GM12878 (cell line): ENCODE measurements around the gene CC2D1B. TPM values are rescaled to one million over a fixed set of nuclear protein-coding genes. Genes with fewer than 3 reads are reported as not detected.

Experiments used
- ATAC-seq: fragments of 200-7000 bp; cut with Tn5 transposase; 3 replicates; pipeline ENCODE4 v1.9.1; 2020; ENCODE audit warnings: mild to moderate bottlenecking, moderate library complexity
- BruUV-seq: library from RNA; stranded (reverse); fragments of 400-500 nt; replicated peaks from 2 replicates; lab custom pipeline; 2021; lab: Mats Ljungman, UMichigan
- CTCF ChIA-PET: fragments of 300-600 bp; sonication (Branson Sonifier 250); formaldehyde crosslinking; extraction: SDS; loops from one replicate; lab custom pipeline; 2021; ENCODE audit warnings: inconsistent platforms; lab: Yijun Ruan, JAX
- POLR2A ChIA-PET: fragments of 350-600 bp; formaldehyde crosslinking; extraction: SDS; loops from one replicate; lab custom pipeline; 2021; ENCODE audit warnings: inconsistent platforms; lab: Charles Lee
- RAD21 ChIA-PET: fragments of 300-600 bp; sonication (Branson Sonifier 250); formaldehyde crosslinking; loops from one replicate; lab custom pipeline; 2023; ENCODE audit warnings: antibody characterized with exemption; ENCODE audit not compliant: unreplicated experiment; lab: Charles Lee
- SMC1A ChIA-PET: fragments of 300-600 bp; sonication (Branson Sonifier 250); formaldehyde crosslinking; loops from one replicate; lab custom pipeline; 2023; ENCODE audit not compliant: unreplicated experiment, uncharacterized antibody; lab: Charles Lee
- DNase-seq: peaks from one replicate; pipeline ENCODE4 v3.0.0-alpha.2; 2011; ENCODE audit warnings: low read depth, low spot score
- FAIRE-seq: peaks from 3 replicates; lab custom pipeline; 2011; peaks lifted over from hg19 to GRCh38; lab: Jason Lieb, UNC
- H2AFZ ChIP-seq: 2 replicates; pipeline ENCODE4 v1.6.0; 2011; ENCODE audit warnings: low read depth, low read length, control low read depth; ENCODE audit not compliant: control insufficient read depth
- H3K27ac ChIP-seq: 2 replicates; pipeline ENCODE4 v1.5.1; 2011; ENCODE audit warnings: control low read depth; ENCODE audit not compliant: control insufficient read depth, insufficient read depth
- H3K27me3 ChIP-seq, 2 experiments: replicated peaks in 1 of 2; 2 replicates each; pipeline versions ENCODE4 v1.6.0 to v1.6.1; 2011; ENCODE audit warnings: low read length in 1 of 2; ENCODE audit not compliant: control insufficient read depth in 2 of 2, insufficient read depth in 2 of 2
- H3K36me3 ChIP-seq, 2 experiments: 2 replicates each; pipeline ENCODE4 v1.5.1; 2011; ENCODE audit warnings: low read length in 1 of 2; ENCODE audit not compliant: control insufficient read depth in 2 of 2, insufficient read depth in 2 of 2
- H3K4me1 ChIP-seq: 2 replicates; pipeline ENCODE4 v1.6.1; 2011; ENCODE audit warnings: mild to moderate bottlenecking, low read length, moderate library complexity, mixed read lengths; ENCODE audit not compliant: control insufficient read depth, insufficient read depth
- H3K4me2 ChIP-seq: 2 replicates; pipeline ENCODE4 v1.6.0; 2011; ENCODE audit warnings: control low read depth; ENCODE audit not compliant: control insufficient read depth, insufficient read depth
- H3K4me3 ChIP-seq: fragments of 200-600 bp; sonication (generic); 2 replicates; pipeline ENCODE4 v1.5.1; 2016
- H3K79me2 ChIP-seq: 2 replicates; pipeline ENCODE4 v1.6.0; 2011; ENCODE audit warnings: low read length; ENCODE audit not compliant: control insufficient read depth, insufficient read depth
- H3K9ac ChIP-seq: 2 replicates; pipeline ENCODE4 v1.8.0; 2011; ENCODE audit warnings: low read length, control low read depth, mixed read lengths; ENCODE audit not compliant: control insufficient read depth, insufficient read depth
- H3K9me3 ChIP-seq: replicated peaks from 3 replicates; pipeline ENCODE4 v1.5.1; 2011; ENCODE audit warnings: mild to moderate bottlenecking, low read length; ENCODE audit not compliant: control insufficient read depth, insufficient read depth
- H4K20me1 ChIP-seq: 2 replicates; pipeline ENCODE4 v1.6.0; 2011; ENCODE audit not compliant: control insufficient read depth, insufficient read depth
- ASH2L ChIP-seq: fragments of 300-600, 200-600 bp; sonication (generic); IDR thresholded peaks from 2 replicates; pipeline ENCODE4 v1.6.1; 2017; ENCODE audit warnings: low read depth, mild to moderate bottlenecking, borderline replicate concordance
- BHLHE40 ChIP-seq, 2 experiments: fragments of 450-650 bp in 1 of 2; IDR thresholded peaks; 2 replicates each; pipeline ENCODE4 v1.6.1; 2011 to 2017; ENCODE audit warnings: low read depth in 2 of 2, borderline replicate concordance in 1 of 2, improper control_type of control experiment in 1 of 2, low read length in 1 of 2, mild to moderate bottlenecking in 1 of 2
- BMI1 ChIP-seq: fragments of 450-650 bp; IDR thresholded peaks from 2 replicates; pipeline ENCODE4 v1.6.1; 2016; ENCODE audit warnings: mild to moderate bottlenecking, moderate library complexity, borderline replicate concordance
- CEBPB ChIP-seq, 2 experiments: fragments of 150-350 bp in 1 of 2; IDR thresholded peaks; 2 replicates each; pipeline ENCODE4 v1.6.1; 2012 to 2014; ENCODE audit warnings: low read depth in 2 of 2, low read length in 2 of 2, borderline replicate concordance in 1 of 2, inconsistent platforms in 1 of 2
- CHD2 ChIP-seq: IDR thresholded peaks from 2 replicates; pipeline ENCODE4 v1.6.1; 2011; ENCODE audit warnings: low read depth, low read length, improper control_type of control experiment, borderline replicate concordance
- ELK1 ChIP-seq: IDR thresholded peaks from 2 replicates; pipeline ENCODE4 v1.6.1; 2012; ENCODE audit warnings: low read depth, low read length, improper control_type of control experiment
- GATAD2B ChIP-seq: fragments of 450-650 bp; conservative IDR thresholded peaks from 2 replicates; pipeline ENCODE4 v1.6.1; 2017; ENCODE audit warnings: low read depth, mild to moderate bottlenecking, moderate library complexity
- IKZF1 ChIP-seq: fragments of 450-650 bp; conservative IDR thresholded peaks from 2 replicates; pipeline ENCODE4 v1.6.1; 2017; ENCODE audit warnings: antibody characterized with exemption, mild to moderate bottlenecking
- MEF2B ChIP-seq: fragments of 450-650 bp; IDR thresholded peaks from 2 replicates; pipeline ENCODE4 v1.6.1; 2018; ENCODE audit warnings: mild to moderate bottlenecking, moderate library complexity; ENCODE audit not compliant: partially characterized antibody, poor library complexity, severe bottlenecking
- MYB ChIP-seq: fragments of 150-350 bp; IDR thresholded peaks from 2 replicates; pipeline ENCODE4 v1.6.1; 2014; ENCODE audit warnings: mild to moderate bottlenecking, low read depth, low read length, borderline replicate concordance
- RCOR1 ChIP-seq: conservative IDR thresholded peaks from 2 replicates; pipeline ENCODE4 v1.6.1; 2012; ENCODE audit warnings: low read depth, low read length, improper control_type of control experiment
- RELA ChIP-seq: fragments of 450-650 bp; IDR thresholded peaks from 2 replicates; pipeline ENCODE4 v1.8.0; 2014; ENCODE audit warnings: borderline replicate concordance; ENCODE audit not compliant: partially characterized antibody
- SIN3A ChIP-seq: IDR thresholded peaks from 2 replicates; pipeline ENCODE4 v1.6.1; 2012; ENCODE audit warnings: low read depth, low read length, improper control_type of control experiment
- SKIL ChIP-seq: fragments of 450-650 bp; IDR thresholded peaks from 2 replicates; pipeline ENCODE4 v1.6.1; 2017; ENCODE audit warnings: mild to moderate bottlenecking, low read depth, inconsistent platforms; ENCODE audit not compliant: poor library complexity, severe bottlenecking
- SMAD1 ChIP-seq: fragments of 450-650 bp; IDR thresholded peaks from 2 replicates; pipeline ENCODE4 v1.6.1; 2018; ENCODE audit warnings: mild to moderate bottlenecking, low read depth; ENCODE audit not compliant: partially characterized antibody
- WGBS: methylation state at CpG from one replicate; pipeline ENCODE4 v1.1.6; 2016; ENCODE audit warnings: low lambda C conversion rate; ENCODE audit not compliant: insufficient replicate concordance, insufficient coverage; ENCODE audit errors: missing lambda C conversion rate; 5-methylcytosine and 5-hydroxymethylcytosine counted together
- in situ Hi-C: fragments of 300-500 bp; cut with MboI; formaldehyde crosslinking; loops from 9 replicates; pipeline ENCODE4 v1.14.3; 2018; ENCODE audit warnings: mixed read lengths
- intact Hi-C: fragments of 100-400 bp; cut with micrococcal nuclease; formaldehyde crosslinking; loops from one replicate; pipeline ENCODE4 v1.14.2; 2022; ENCODE audit not compliant: unreplicated experiment
- polyA plus RNA-seq, 11 experiments: library from polyadenylated mRNA; depleted of rRNA in 4 of 11; unstranded in 6 of 11; stranded (reverse) in 5 of 11; fragments of >200 nt; fragmentation: Nextera tagmentation in 4 of 11; fragmentation: Illumina TruSeq in 1 of 11; extraction: Ambion mirVana in 4 of 11; extraction: Trizol in 1 of 11; gene quantifications; 1 replicate in 1 of 11; 2 replicates in 10 of 11; pipeline versions ENCODE4 v1.2.1 to v1.2.3, GENCODE V29; 2011 to 2016; ENCODE audit warnings: inconsistent platforms in 2 of 11, missing spikeins in 2 of 11, low read depth in 1 of 11
- total RNA-seq, 4 experiments: library from RNA; depleted of rRNA in 3 of 4; stranded (reverse); fragments of >200 nt in 3 of 4; fragmentation: Illumina TruSeq in 1 of 4; extraction: Trizol in 1 of 4; gene quantifications; 2 replicates each; pipeline versions ENCODE4 v1.2.1 to v1.2.3, GENCODE V29; 2013 to 2021
- TF ChIP-seq, protein P1 (sequence below): fragments of 450-650 bp; IDR thresholded peaks from 2 replicates; pipeline ENCODE4 v1.6.1; 2018; ENCODE audit warnings: mild to moderate bottlenecking, low read depth, moderate library complexity; ENCODE audit not compliant: partially characterized antibody

CC2D1B gene
- total and polyA plus RNA-seq, 10 of the 15 experiments (the other 5 are each of a cell fraction or from before 2014, with no cell fraction given), result 0.90 to 29.4 (median 14.5) TPM

GRCh38 chr1:52399629-52400028 lies 33.6 kb upstream of the CC2D1B start:
- intact Hi-C loops (loop anchor here (5.0 kb wide), 1 partner anchor 288 kb away; no protein-coding TSS in a partner anchor), in situ Hi-C loops (loop anchor here (5.0 kb wide), 1 partner anchor 288 kb away; no protein-coding TSS in a partner anchor)
- H3K4me1 ChIP-seq, result no peaks in the 10 kb centered on the region
- ATAC-seq (no peak), DNase-seq (no peak), FAIRE-seq (no peak)
- H3K9me3 ChIP-seq, result no peaks in the 10 kb centered on the region
- no peak overlapping the region for H3K9ac ChIP-seq
- no peaks in the 10 kb centered on the region for H3K27me3 ChIP-seq
- no peak overlapping the region for H3K4me3 ChIP-seq
- peaks cover 30% of the 10 kb centered on the region for H3K79me2 ChIP-seq
- SMC1A ChIA-PET, result no interaction called here
- POLR2A ChIA-PET, result interaction anchor here (0.7 kb wide), 1 partner anchor 820 kb away, joined by 3 read pairs; no protein-coding TSS in a partner anchor
- BruUV-seq, result no TSS peak
- no peak overlapping the region for H2AFZ ChIP-seq
- peaks cover 3 to 22% of the 10 kb centered on the region in 2 experiments for H3K36me3 ChIP-seq
- H3K27ac ChIP-seq, result no peak overlapping the region
- CTCF ChIA-PET, result interaction anchor here (0.7 to 2.3 kb wide), 2 partner anchors 286 to 511 kb away, joined by 3 to 6 read pairs; no protein-coding TSS in a partner anchor
- H3K4me2 ChIP-seq, result no peak overlapping the region
- no peaks in the 10 kb centered on the region for H4K20me1 ChIP-seq
- RAD21 ChIA-PET, result no interaction called here
- WGBS, result 98% methylated on average over 3 of the region's 3 CpGs
- TF ChIP-seq CEBPB (IDR thresholded peaks at IDR 0.05; ENCODE audit: borderline replicate concordance in 1 of 2, low read depth in 2 of 2, low read length in 2 of 2) (no peak), RCOR1 (no peak), BMI1 (no peak), MEF2B (no peak), IKZF1 (no peak), SKIL (no peak), CHD2 (no peak), ASH2L (no peak), ELK1 (no peak), GATAD2B (no peak), MYB (no peak), SMAD1 (no peak), RELA (no peak), BHLHE40 (IDR thresholded peaks at IDR 0.05; ENCODE audit: borderline replicate concordance in 1 of 2, low read depth in 2 of 2, low read length in 1 of 2) (no peak), SIN3A (no peak)
- TF ChIP-seq, protein P1, sequence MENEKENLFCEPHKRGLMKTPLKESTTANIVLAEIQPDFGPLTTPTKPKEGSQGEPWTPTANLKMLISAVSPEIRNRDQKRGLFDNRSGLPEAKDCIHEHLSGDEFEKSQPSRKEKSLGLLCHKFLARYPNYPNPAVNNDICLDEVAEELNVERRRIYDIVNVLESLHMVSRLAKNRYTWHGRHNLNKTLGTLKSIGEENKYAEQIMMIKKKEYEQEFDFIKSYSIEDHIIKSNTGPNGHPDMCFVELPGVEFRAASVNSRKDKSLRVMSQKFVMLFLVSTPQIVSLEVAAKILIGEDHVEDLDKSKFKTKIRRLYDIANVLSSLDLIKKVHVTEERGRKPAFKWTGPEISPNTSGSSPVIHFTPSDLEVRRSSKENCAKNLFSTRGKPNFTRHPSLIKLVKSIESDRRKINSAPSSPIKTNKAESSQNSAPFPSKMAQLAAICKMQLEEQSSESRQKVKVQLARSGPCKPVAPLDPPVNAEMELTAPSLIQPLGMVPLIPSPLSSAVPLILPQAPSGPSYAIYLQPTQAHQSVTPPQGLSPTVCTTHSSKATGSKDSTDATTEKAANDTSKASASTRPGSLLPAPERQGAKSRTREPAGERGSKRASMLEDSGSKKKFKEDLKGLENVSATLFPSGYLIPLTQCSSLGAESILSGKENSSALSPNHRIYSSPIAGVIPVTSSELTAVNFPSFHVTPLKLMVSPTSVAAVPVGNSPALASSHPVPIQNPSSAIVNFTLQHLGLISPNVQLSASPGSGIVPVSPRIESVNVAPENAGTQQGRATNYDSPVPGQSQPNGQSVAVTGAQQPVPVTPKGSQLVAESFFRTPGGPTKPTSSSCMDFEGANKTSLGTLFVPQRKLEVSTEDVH, result no peak
